CD4-positive, alpha-beta T cell treated with Interleukin-4 for 1 hour (primary cell): Measurements from ENCODE around the gene PAPOLA.

Experiments
- DNase-seq, 2 donors: peaks; one replicate each; pipeline ENCODE4 v3.0.0-alpha.2; 2020 to 2022

The PAPOLA gene

DNA sequence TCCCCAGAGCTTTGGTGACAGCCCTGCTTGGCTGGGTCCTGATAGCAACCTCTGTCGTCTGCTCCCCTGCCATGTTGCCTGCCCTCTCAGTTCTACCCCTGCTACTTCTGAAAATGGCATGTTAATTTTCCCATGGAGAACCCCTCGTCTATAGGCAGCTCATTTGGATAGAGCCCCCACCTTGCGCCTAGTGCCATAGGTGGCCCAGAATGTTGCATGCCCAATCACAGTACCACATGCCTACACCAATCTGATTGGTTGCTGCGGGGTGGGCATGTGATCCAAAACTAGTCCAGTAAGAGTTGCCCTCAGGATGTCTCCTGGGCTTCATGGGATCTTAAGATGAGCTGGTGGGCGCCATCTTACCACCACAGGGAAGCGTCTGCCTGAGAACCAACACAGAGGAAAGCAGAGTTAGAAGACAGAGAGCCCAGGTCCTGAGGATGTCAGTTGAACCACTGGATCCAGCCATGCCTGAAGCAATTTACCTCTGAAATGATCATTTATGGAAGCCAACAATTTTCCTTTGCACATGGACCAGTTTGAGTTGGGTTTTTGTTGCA is 85.7 kb downstream of the PAPOLA start:
- DNase-seq: no peak

DNA sequence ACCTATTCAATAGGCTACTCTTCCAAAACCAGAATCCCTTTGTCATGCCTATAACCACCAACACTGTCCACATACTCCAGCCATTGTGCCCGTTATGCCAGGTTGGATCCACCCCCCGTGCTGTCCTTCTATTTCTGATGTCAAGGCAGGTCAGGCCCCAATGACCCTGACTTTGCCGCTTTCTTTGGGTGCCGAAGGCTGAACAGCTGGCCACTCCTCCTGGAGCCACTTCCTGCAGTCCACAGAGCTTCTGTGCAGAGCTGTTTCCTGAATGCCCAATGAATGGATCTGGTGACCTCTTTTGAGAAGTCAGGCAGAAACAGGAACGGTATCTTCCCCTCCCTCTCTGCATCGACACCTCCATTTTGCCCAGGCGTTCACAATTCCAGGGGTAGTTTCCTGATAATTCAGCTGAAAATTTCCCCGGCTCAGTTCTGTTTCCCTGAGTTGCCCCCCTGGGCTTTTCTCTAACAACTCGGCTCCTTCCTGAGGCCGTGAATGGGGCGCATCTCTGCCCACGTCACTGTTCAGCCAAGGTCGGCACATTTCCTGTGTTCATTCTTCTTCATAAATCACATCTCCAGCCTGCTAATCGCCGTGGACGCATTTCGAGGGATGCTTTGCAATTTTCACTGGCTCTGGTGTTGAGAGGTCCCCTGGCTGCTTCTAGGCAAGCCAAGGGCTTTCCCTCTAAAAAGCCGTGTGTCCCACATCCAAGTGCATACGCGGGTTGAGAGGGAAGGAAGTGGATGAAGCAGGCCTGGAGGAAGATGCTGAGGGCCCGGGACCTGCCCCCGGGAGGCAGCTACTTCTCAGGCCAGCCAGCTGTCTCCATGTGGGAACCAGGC is 86.5 kb downstream of the PAPOLA start:
- DNase-seq: no peak

DNA sequence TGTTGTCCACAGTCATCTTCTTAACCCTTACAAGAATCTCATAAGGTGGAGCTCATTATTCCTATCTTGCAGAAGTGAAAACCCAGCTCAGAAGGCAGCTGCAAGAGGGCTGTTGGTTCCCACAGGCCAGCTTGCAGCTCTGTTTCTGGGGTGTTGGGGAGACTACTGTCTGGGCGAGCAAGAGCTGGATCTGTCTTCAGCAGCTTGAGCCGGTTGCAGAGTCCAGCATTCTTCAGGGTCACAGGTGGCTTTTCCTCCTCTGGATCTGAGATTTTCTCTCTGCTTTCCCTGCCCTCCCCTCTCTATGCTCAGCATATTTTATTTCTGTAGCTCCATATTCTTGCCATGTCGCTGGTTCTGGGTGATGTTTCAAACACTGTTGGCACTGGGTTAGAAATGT is 87.4 kb downstream of the PAPOLA start:
- no peak for DNase-seq

DNA sequence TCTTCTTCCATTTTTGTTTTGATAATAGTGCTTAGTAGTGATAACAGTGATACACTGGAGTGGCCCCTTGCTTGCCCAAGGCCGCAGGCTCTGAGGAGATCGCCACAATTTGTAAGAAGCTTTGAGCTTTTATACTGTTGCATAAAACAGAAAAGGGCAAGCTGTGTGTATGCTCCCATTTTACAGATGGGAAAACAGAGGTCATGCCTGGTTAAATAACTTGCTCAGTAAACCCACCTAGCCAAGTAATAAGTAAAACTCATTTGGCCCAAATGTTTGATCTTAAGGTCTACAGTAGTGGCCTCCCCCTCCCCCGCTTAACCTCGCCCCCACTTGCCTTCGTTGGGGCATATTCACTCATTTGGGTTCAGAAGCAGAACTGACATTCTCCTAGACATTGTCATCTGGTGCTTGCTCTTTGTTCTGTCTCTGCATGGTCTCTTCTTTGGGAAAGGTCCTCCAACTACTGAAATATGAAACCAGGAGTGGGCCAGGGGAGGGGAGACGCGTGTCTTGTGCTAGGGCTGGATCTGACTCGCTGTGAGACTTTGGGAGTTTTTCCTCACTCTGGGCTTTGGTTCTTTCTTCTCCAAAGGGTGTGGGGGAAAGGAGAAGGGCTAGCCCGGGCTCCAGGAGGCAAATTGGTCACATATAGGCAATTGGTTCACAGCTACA is 88.1 kb downstream of the PAPOLA start:
- no peak for DNase-seq

DNA sequence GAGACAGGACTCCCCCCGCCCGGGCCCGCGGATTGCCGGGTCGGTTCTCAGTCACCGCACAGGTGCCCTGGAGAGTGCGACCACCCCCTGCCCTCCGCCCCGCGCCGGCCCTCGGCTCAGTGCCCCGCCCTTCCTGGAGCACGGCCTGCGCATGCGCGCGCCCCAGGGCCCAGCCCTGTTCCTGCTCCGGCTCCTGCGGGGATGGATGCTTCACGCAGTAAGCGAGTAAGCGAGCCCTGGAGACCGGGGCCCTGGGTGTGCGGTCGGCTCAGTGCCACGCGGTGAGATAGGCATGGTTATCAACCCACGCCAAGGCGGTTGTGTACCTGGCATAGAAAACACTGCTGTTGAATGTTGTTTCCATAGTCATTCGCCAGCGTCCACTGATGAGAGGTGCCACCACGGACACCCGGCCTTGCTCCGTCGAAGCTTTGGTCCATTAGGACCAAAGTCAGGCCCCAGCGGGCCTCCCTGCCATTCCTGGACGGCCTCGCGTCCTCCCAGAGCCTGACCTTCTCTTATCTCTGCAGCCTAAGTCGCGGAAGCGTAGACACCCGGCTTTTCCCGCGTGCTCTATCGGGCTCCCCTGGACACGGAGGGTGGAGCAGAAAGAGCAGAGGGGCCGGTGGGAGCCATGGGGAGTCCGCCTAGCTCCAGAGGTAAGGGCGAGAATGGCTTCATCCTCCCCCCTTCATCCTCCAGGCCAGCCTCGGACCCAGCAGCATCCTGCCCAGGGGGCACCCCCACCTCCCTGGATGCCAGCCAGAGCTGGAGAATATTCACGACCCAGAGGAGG is 90.6 kb downstream of the PAPOLA start:
- peak; percentile 45 to 65 for DNase-seq

DNA sequence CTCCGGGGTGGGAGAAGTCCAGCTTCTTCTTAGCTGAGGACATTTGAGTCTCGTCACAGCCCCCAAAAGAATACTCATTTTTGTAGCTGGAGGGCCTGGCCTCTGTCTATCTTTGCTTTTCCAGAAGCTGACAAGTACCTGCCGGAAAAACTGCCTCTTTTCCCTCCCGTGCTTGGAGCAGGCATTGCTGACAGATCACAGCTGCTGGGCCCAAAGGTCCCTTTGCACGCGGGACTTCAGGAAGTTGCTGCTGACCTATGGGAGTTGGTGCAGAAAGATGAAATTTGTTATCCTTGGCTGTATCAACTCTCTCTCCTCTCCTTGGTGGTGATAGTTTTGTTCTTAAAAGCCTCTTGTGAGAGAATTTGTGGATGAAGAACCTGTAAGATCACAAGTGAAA is 92.8 kb downstream of the PAPOLA start:
- DNase-seq: no peak

DNA sequence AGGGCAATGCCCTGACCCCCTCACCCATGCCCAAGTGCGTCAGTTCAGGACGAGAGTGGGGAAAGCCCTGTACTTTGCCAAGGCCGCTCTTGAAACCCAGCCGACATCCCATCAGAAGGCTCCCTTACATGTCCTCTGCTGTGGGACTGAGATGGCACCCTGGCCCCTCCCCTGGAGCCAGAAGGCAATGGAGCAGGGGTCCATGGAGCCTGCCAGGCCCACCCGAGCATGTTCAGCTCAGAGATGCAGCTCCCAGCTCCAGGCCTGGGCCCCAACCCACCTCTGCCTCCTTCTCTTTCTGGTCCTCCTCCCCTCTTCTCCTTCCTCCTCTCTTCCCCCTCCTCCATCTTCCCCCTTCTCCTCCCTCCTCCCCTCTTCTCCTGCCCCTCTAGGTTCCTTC is 95.5 kb downstream of the PAPOLA start:
- no peak for DNase-seq

DNA sequence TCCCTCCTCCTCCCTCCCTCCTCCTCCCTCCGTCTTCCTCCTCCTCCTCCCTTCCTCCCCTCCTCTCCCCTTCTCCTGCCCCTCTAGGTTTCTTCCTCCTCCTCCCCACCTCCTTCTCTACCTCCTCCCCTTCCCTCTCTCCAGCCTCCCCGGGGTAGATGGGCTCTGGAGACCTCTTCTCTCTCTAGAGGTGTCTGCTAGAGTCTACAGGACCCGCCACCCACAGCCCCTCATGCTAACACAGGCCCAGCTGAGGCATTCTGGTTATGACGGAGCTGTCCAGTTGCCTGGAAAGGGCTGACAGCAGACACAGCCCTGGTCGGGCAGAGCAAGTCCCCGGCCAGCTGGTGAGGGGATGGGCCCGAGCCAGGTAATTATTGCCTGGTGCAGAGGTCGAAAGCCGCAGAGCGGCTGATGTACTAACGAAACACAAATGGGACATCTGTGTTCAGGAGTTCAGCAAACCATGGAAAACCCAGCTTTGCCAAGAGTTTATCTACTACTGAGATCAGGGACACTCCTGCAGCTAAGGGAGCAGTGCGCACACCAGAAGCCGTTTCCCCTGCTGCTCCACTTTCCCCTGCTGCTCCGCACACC is 96.2 kb downstream of the PAPOLA start:
- no peak for DNase-seq

DNA sequence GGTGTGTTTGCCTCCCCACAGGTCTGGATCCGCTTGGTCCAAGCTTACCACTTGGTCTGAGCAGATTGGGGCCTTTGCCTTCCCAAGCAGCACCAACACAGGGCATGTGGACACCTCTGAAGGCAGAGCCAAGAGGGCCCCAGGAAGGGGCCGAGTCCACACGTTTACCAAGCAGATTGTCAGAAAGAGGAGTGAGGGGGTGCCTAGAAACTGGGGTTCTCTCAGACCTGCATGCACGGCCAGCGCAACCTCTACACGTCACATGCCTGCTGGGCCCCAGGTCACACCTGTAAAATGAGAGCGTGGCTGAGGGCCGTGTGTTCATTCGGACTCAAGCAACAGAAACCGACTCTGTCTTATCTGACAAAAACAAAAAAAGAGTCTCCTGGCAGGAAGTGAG is 96.9 kb downstream of the PAPOLA start:
- no peak for DNase-seq

DNA sequence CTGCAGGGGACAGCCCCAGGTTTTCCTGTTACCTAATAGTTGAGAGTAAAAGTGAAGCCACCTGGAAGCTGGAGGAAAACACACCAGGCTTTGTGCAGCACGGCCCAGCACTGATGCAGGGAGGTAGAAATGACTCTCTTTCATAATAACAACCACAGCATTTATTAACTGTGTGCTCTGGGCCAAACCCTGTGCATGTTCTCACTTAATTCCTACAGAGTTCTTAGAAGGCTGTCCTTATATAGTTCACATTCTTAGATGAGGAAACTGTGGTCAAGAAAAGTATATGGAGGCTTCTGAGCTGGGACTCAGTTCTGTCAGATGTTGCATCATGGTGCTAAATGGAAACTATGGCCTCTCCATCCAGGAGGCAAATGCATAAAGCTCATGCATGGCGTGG is 100.0 kb downstream of the PAPOLA start:
- DNase-seq: no peak

DNA sequence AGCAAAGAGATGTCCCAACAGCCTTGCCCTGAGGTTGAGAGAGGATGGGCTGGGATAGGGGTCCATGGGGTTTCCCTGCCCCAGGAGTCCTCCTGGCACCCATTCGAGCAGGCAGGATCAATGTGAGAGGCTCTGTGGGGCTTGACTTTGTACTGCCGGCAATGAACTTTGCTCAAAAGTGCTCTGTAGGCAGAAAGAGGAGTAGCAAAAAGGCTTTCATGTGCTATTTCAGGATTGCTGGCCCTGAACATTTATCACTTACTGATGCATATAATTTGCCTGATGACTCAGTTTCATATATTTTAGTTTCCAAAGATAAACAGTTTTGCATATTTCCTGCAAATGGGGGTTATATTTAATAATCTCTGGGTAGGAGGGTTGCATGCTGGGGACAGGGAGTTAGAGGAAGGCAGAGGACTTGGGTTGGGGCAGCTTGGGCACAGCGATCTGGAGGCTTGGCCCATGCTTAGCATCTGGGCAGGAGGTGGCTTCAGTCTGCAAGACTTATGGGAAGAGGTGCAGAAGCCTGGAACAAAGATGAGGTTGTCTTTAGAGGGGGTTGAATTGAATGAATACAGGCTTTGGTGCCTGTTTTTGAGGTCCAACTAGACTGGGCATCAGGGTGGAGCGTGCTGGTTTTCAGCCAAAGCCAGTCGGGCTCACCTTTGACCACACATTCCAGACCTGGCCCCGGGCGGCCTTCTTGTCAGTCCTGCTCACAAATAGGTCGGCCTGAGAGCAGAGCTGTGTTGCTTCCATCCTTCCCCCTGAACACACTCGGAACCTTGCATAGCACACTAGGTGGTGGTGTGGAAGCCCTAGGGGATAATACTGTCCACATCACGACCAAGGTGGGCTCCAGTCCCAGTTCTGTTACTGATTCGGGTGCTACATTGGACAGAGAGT is 101.4 kb downstream of the PAPOLA start:
- DNase-seq: no peak

DNA sequence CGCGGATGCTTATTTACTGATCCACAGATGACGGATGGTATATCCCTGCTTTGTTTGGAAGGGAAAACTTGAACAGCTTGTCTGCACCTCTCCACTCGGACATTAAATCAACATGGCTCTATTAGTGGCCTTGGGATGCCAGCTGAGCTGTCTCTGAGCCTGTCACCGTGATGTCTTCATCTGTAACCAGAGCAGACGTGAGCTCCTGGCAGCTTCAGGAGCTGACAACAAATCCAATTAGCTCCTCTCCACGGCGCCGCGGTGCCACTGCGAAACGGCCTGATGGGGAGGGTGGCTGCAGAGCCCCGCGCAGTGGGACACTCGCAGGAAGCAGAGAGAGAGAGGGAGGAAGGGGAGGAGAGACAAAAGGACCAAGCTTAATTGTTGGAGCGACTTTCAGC is 112.3 kb downstream of the PAPOLA start:
- no peak for DNase-seq

DNA sequence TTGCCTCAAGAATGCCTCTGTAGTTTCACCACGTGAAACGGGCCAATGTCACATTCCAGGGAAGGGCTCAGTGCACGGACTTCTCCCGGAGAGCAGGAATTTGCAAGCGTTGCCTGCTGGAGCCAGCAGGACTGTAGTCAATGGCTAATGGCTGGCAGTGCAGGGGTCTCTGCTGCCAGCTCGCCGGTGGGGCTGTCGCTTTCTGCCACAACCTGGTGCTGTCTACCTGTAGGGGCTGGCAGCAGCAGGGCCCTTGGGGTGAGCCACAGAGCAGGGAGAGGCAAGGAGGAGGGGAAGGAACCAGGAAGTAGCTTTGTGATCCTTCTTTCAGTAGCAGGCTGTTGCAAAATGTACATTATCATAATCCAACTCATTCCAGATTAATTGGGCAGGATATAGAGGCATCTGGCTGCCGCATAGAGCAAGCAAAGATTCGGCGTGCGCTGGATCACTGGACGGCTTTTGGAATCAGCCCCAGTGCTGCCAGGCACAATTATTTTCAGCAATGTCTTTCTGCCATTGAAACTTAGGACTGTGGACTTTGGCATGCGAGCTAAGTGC is 114.1 kb downstream of the PAPOLA start:
- no peak for DNase-seq
